Lung (tissue), 12 donors: Measurements from ENCODE around the gene MUCL3. TPM values are rescaled to one million over a fixed set of nuclear protein-coding genes. Genes with fewer than 3 reads are reported as not detected.

Experiments used
- ATAC-seq: fragments of 200-7000 bp; cut with Tn5 transposase; one replicate; pipeline ENCODE4 v1.9.1; 2020; ENCODE audit warnings: moderate number of reproducible peaks; ENCODE audit not compliant: insufficient read depth, low FRiP score
- DNase-seq, 3 donors: peaks; one replicate each; pipeline ENCODE4 v3.0.0-alpha.2; 2013 to 2017
- H3K27ac ChIP-seq, 2 donors: one replicate each; pipeline ENCODE4 v1.5.1; 2013; ENCODE audit warnings: mild to moderate bottlenecking in 2 of 2, moderate library complexity in 2 of 2, control low read depth in 1 of 2, inconsistent platforms in 1 of 2, low read depth in 1 of 2, low read length in 1 of 2
- H3K27me3 ChIP-seq, 3 donors: one replicate each; pipeline ENCODE4 v1.5.1; 2013; ENCODE audit warnings: low read length in 2 of 3; ENCODE audit not compliant: control insufficient read depth in 3 of 3, insufficient read depth in 3 of 3
- H3K36me3 ChIP-seq, 4 donors: one replicate each; pipeline ENCODE4 v1.5.1; 2013; ENCODE audit warnings: low read length in 4 of 4, mild to moderate bottlenecking in 1 of 4, moderate library complexity in 1 of 4; ENCODE audit not compliant: control insufficient read depth in 4 of 4, insufficient read depth in 4 of 4
- H3K4me1 ChIP-seq, 5 donors: one replicate each; pipeline ENCODE4 v1.5.1; 2013; ENCODE audit warnings: low read length in 5 of 5, mild to moderate bottlenecking in 2 of 5, moderate library complexity in 1 of 5; ENCODE audit not compliant: control insufficient read depth in 5 of 5, insufficient read depth in 5 of 5
- H3K4me3 ChIP-seq: one replicate; pipeline ENCODE4 v1.5.1; 2013; ENCODE audit warnings: mild to moderate bottlenecking, control low read depth, moderate library complexity
- H3K9ac ChIP-seq, 2 donors: one replicate each; pipeline ENCODE4 v1.5.1; 2013; ENCODE audit warnings: low read length in 2 of 2, control low read depth in 1 of 2; ENCODE audit not compliant: insufficient read depth in 1 of 2
- H3K9me3 ChIP-seq, 4 donors: one replicate each; pipeline ENCODE4 v1.5.1; 2013; ENCODE audit warnings: low read length in 3 of 4, mild to moderate bottlenecking in 1 of 4, moderate library complexity in 1 of 4; ENCODE audit not compliant: control insufficient read depth in 4 of 4, insufficient read depth in 3 of 4
- CTCF ChIP-seq: IDR thresholded peaks from 2 replicates; pipeline ENCODE4 v1.5.1; 2012; ENCODE audit warnings: mild to moderate bottlenecking; ENCODE audit errors: control extremely low read depth, extremely low read depth
- WGBS, 2 donors: extraction: QIAGEN DNeasy Blood & Tissue Kit; methylation state at CpG; one replicate each; pipeline ENCODE4 v1.1.7; 2013; 5-methylcytosine and 5-hydroxymethylcytosine counted together
- polyA plus RNA-seq, 2 donors: library from polyadenylated mRNA; stranded (reverse); fragments of 200-250 nt; gene quantifications; one replicate each; pipeline ENCODE4 v1.2.1, GENCODE V29; 2013
- total RNA-seq, 2 donors: library from RNA; depleted of rRNA in 1 of 2; stranded (reverse); fragments of >200 nt in 1 of 2; gene quantifications; one replicate each; pipeline ENCODE4 v1.2.1, GENCODE V29; 2014 to 2021
- donor health status: control.
- donor health status: control.
- donor health status: Bipolar disorder and iron deficiency.
- donor health status: healthy.
- donor health status: DM: yes; HTN: yes; CAD: no.

MUCL3 gene
- total and polyA plus RNA-seq, 4 donors: 0.47 to 6.4 (median 2.0) TPM

GRCh38 chr6:30954631-30955366 lies 14.0 kb downstream of the MUCL3 start:
- H3K9ac ChIP-seq: peak overlapping the region; percentile 44 to 63
- H3K36me3 ChIP-seq: no peaks in the 10 kb centered on the region
- peaks cover 0 to 8% (median 0%) of the 10 kb centered on the region in 3 donors for H3K27me3 ChIP-seq
- ATAC-seq: no peak
- peaks cover 0 to 12% (median 0%) of the 10 kb centered on the region in 5 donors for H3K4me1 ChIP-seq
- no peak for DNase-seq
- WGBS, 2 donors: 62 to 63% methylated on average over 9 of the region's 9 CpGs
- peak overlapping the region in 1 of 2 donors; percentile 81 for H3K27ac ChIP-seq
- TF ChIP-seq CTCF: no peak
- H3K9me3 ChIP-seq: peaks cover 0 to 4% (median 0%) of the 10 kb centered on the region in 4 donors
- no peak overlapping the region for H3K4me3 ChIP-seq

- DNase-seq (peak; percentile 63 to 73 (median 69)), ATAC-seq (peak; percentile 87)
- H3K9me3 ChIP-seq: peaks cover 0 to 4% (median 0%) of the 10 kb centered on the region in 4 donors
- no peak for TF ChIP-seq CTCF
- peak overlapping the region in 1 of 2 donors; percentile 81 for H3K27ac ChIP-seq
- no peaks in the 10 kb centered on the region for H3K36me3 ChIP-seq
- H3K4me3 ChIP-seq: peak overlapping the region; percentile 27
- peak overlapping the region; percentile 44 to 63 for H3K9ac ChIP-seq
- H3K27me3 ChIP-seq: peaks cover 0 to 8% (median 2%) of the 10 kb centered on the region in 3 donors
- H3K4me1 ChIP-seq: peaks cover 0 to 12% (median 0%) of the 10 kb centered on the region in 5 donors
- WGBS, 2 donors: 2% methylated on average over 46 of the region's 46 CpGs
Measured at GRCh38 chr6:30955367-30956042, 14.7 kb downstream of the MUCL3 start.

GRCh38 chr6:30957716-30958115 lies 16.9 kb downstream of the MUCL3 start:
- no peak for TF ChIP-seq CTCF
- WGBS, 2 donors: 69% methylated on average over 2 of the region's 2 CpGs
- ATAC-seq: no peak
- Histone ChIP-seq H3K9ac (no peak overlapping the region), H3K27me3 (peaks cover 0 to 7% (median 2%) of the 10 kb centered on the region in 3 donors), H3K36me3 (no peaks in the 10 kb centered on the region), H3K4me1 (peaks cover 0 to 12% (median 0%) of the 10 kb centered on the region in 5 donors), H3K27ac (no peak overlapping the region), H3K4me3 (no peak overlapping the region), H3K9me3 (no peaks in the 10 kb centered on the region)
- no peak for DNase-seq
